ENCODE data around the gene ZBTB40. TPM values are rescaled to one million over a fixed set of nuclear protein-coding genes. Genes with fewer than 3 reads are reported as not detected.

The ZBTB40 gene
- total and polyA plus RNA-seq, 8 donors, result 2.1 to 39.3 (median 14.0) TPM

- H3K4me3 ChIP-seq, result no peak overlapping the region
- 83 to 90% (median 88%) methylated on average over 11 to 13 of the region's 13 CpGs for WGBS, 5 donors
- H3K4me1 ChIP-seq, result no peaks in the 10 kb centered on the region
- H3K9me3 ChIP-seq, result no peaks in the 10 kb centered on the region
- no peaks in the 10 kb centered on the region for H3K36me3 ChIP-seq
- H3K27me3 ChIP-seq, result peaks cover 0 to 28% (median 0%) of the 10 kb centered on the region in 3 donors
- TF ChIP-seq EP300 (IDR thresholded peaks at IDR 0.05) (no peak), POLR2AphosphoS5 (IDR thresholded peaks at IDR 0.05) (no peak), POLR2A (IDR thresholded peaks at IDR 0.05) (no peak), CTCF (IDR thresholded peaks at IDR 0.05) (no peak)
- no peak for DNase-seq
- intact Hi-C loops (cut with DNase I; ENCODE audit: low total_unique reads), result no loop called here
- H3K27ac ChIP-seq, result no peak overlapping the region
Observed at GRCh38 chr1:22406722-22407495, 44.7 kb upstream of the ZBTB40 start.

GRCh38 chr1:22408230-22408629 lies 43.4 kb upstream of the ZBTB40 start:
- peaks cover 1 to 11% (median 7%) of the 10 kb centered on the region in 4 donors for H3K4me1 ChIP-seq
- intact Hi-C loops (cut with DNase I; ENCODE audit: low total_unique reads), result no loop called here
- H3K36me3 ChIP-seq, result no peaks in the 10 kb centered on the region
- no peak overlapping the region for H3K4me3 ChIP-seq
- peaks cover 0 to 16% (median 0%) of the 10 kb centered on the region in 3 donors for H3K27me3 ChIP-seq
- no peak for DNase-seq
- H3K9me3 ChIP-seq, result no peaks in the 10 kb centered on the region
- no peak overlapping the region for H3K27ac ChIP-seq
- 44 to 55% (median 53%) methylated on average over 3 of the region's 3 CpGs for WGBS, 5 donors
- no peak for TF ChIP-seq POLR2AphosphoS5 (IDR thresholded peaks at IDR 0.05)
- TF ChIP-seq CTCF (IDR thresholded peaks at IDR 0.05), result no peak
- no peak for TF ChIP-seq EP300 (IDR thresholded peaks at IDR 0.05)
- TF ChIP-seq POLR2A (IDR thresholded peaks at IDR 0.05), result no peak

GRCh38 chr1:22410401-22410800 lies 41.2 kb upstream of the ZBTB40 start:
- H3K27me3 ChIP-seq, result peaks cover 0 to 4% (median 0%) of the 10 kb centered on the region in 3 donors
- no peaks in the 10 kb centered on the region for H3K36me3 ChIP-seq
- H3K4me1 ChIP-seq, result peaks cover 14 to 28% (median 23%) of the 10 kb centered on the region in 4 donors
- intact Hi-C loops (cut with DNase I; ENCODE audit: low total_unique reads), result no loop called here
- DNase-seq, result no peak
- H3K27ac ChIP-seq, result no peak overlapping the region
- WGBS, 5 donors, result 93 to 96% (median 94%) methylated on average over 3 of the region's 3 CpGs
- no peaks in the 10 kb centered on the region for H3K9me3 ChIP-seq
- H3K4me3 ChIP-seq, result no peak overlapping the region
- TF ChIP-seq CTCF (IDR thresholded peaks at IDR 0.05) (no peak), EP300 (IDR thresholded peaks at IDR 0.05) (no peak), POLR2A (IDR thresholded peaks at IDR 0.05) (no peak), POLR2AphosphoS5 (IDR thresholded peaks at IDR 0.05) (no peak)

GRCh38 chr1:22410928-22411495 lies 40.6 kb upstream of the ZBTB40 start:
- Histone ChIP-seq H3K4me3 (no peak overlapping the region), H3K4me1 (peaks cover 14 to 28% (median 23%) of the 10 kb centered on the region in 4 donors), H3K27me3 (peaks cover 0 to 4% (median 0%) of the 10 kb centered on the region in 3 donors), H3K36me3 (no peaks in the 10 kb centered on the region), H3K27ac (no peak overlapping the region), H3K9me3 (no peaks in the 10 kb centered on the region)
- intact Hi-C loops (cut with DNase I; ENCODE audit: low total_unique reads), result no loop called here
- WGBS, 5 donors, result 75 to 94% (median 93%) methylated on average over 10 of the region's 10 CpGs
- TF ChIP-seq POLR2AphosphoS5 (IDR thresholded peaks at IDR 0.05), result no peak
- TF ChIP-seq EP300 (IDR thresholded peaks at IDR 0.05), result no peak
- no peak for TF ChIP-seq CTCF (IDR thresholded peaks at IDR 0.05)
- peak in 1 of 2 donors; percentile 23 for DNase-seq
